Activated T-cell treated with anti-CD3 and anti-CD28 coated beads for 24 hours (primary cell): ENCODE measurements around the gene MLLT6.

Source experiments
- DNase-seq: peaks from one replicate; pipeline ENCODE4 v3.0.0-alpha.2; 2020; ENCODE audit warnings: low read depth

MLLT6 gene

GRCh38 chr17:38704606-38705522, at the start of gene MLLT6:
MLLT6 (plus strand) TSS chr17:38705273; CDS start chr17:38705633, 360 bp downstream.
- peak; percentile 60 for DNase-seq

- DNase-seq, result no peak
These were observed 47.9 kb upstream of the MLLT6 start for GRCh38 chr17:38656959-38657823.

DNA sequence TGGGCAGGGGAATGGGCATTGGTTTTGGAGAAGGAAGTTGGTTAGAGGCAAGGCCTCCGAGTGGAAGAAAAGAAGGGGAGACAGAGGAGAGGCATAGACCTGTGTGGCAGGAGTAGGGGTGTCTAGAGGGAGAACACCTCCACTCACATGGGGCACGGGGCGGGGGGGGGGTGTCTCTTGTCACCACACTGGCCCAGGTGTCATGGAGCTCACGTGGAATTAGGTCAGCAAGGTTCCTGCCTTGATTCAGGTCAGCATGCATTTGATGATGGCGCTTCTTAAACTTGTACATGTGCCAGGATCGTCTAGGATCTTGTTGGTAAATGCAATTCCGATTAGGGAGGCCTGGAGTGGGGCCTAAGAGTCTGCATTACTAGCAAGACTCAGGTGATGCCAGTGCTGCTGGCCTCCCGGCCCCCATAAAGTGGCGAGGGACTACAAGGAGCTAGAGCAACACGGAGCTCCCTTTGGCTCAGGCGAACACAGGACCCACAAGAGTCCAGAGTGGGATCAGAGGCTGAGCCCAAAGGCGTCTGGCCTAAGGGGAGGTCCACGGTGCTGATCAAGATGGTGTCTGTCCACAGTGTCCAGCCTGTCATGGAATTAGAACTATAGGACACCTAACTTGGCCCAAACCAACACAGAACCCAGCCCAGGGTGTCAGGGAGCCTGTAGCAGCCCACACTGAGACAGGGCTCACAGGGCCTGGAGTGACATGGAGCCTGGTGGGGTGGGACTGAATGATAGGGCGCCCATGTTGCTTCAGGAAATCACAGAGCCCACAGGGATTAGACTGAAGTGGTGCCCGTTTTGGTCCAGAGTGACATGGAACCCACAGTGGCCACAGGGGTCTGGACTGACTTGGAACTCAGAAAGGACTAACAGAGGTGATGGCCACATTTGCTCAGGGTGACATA, 47.0 kb upstream of the MLLT6 start:
- no peak for DNase-seq

DNA sequence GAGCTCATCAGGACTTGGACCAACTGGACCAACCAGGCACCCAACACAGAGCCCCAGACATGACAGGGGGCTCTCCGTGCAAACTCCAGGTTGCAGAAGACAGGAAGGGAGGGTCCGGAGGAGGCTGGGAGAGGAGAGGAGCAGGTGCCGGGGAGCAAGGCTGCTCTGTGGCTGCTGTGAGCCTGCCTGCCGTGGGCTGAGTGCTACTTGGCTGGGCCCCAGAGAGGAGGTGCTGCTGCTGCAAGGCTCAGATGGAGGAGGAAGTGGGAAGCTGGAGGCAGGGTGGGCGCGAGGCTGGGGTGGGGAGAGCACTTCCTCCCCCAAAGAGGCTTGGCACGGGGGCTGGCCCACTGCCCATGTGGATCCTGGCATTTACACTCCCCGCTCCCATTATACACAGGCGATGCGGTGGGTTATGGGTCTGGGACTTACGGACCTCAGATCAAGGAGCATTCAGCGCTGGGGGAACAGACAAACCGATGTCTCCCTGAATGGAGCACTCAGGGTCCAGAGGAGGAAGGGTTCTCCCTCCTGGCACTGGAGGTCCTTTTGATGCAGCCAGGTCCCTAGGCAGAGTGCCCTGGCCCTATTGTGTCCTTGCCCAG, 46.2 kb upstream of the MLLT6 start:
- DNase-seq, result no peak

DNA sequence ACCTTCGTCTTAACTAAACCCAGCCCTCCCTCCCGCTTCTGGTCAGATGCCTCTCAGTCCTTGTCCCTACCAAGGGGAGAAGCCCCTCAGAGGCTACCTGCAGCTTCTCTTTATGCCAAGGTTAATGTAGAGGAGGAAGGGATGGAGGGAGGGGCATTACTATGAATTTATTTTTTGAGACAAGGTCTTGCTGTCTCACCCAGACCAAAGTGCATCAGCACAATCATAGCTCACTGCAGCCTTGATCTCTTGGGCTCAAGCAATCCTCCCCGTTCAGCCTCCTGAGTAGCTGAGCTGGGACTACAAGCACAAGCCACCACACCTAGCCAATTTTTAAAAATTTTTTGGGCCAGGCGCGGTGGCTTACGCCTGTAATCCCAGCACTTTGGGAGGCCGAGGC, 45.7 kb upstream of the MLLT6 start:
- no peak for DNase-seq

GRCh38 chr17:38660097-38661025, 44.7 kb upstream of the MLLT6 start:
- DNase-seq, result no peak

DNA sequence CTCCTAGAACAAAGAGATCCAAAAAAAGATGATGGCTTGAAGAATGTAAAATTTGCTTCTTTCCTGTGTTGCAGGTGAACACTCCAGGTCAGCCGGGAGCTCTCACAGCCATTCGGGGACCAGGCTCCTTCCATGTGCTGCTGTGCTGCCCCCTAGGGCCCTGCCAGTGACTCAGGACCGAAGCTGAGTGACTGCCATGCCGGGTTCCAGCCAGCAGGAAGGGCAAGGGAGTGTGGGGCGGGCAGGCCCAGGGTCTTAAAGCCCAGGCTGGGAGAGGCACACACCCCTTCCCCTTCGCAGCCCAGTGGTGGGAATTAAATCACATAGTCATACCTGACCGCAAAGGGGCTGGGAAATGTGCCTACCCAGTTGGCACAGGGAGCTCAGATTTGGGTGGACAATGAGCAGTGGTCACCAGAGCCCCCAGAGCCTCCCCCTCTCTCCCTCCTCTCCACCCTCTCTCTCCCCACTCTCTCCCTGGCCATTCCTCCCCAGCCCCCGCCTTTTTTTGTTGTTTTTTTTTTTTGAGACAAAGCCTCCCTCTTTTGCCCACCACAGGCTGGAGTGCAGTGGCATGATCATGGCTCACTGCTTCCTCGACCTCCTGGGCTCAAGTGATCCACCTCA, 41.8 kb upstream of the MLLT6 start:
- DNase-seq, result peak; percentile 35

GRCh38 chr17:38663964-38664644, 41.0 kb upstream of the MLLT6 start:
- no peak for DNase-seq

DNA sequence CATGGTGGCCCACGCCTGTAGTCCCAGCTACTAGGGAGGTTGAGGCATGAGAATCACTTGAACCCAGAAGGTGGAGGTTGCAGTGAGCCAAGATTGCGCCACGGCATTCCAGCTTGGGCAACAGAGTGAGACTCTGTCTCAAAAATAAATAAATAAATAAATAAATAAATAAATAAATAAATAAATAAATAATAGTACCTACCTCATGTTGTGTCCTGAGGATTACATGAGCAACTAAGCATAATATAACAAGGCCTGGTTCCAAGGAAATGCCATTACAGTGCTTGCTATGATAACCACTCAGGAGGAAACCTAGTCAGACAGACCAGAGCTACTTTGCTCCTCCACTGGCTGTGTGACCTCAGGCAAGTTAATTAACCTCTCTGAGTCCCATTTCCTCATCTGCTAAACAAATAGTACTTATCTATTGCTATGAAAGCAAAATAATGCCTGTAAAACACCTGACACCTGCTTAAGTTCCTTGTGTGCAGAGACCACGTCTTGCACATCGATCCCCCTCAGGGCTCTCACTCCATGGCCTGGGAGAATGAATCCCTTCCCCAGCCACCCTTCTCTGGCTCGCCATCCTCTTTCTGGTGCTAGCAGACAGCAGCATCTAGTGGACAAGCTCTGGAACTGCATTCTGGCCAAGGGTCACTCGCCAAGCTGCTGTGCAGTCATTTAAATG, 37.8 kb upstream of the MLLT6 start:
- DNase-seq, result peak; percentile 46

DNA sequence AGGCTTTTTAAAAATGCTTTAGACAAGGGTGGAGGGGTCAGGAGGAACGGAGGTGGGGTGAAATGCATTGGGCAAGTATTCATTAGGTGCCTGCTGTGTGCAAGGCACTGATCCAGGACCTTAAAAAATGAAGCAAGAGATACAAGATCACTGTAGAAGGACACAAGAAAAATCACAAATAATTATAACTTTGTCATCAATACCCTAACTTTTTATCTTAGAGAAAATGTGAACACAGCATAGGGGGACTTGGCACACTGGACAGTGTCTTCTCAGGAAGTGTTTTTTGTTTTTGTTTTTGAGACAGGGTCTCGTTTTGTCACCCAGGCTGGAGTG, 37.3 kb upstream of the MLLT6 start:
- DNase-seq, result no peak

DNA sequence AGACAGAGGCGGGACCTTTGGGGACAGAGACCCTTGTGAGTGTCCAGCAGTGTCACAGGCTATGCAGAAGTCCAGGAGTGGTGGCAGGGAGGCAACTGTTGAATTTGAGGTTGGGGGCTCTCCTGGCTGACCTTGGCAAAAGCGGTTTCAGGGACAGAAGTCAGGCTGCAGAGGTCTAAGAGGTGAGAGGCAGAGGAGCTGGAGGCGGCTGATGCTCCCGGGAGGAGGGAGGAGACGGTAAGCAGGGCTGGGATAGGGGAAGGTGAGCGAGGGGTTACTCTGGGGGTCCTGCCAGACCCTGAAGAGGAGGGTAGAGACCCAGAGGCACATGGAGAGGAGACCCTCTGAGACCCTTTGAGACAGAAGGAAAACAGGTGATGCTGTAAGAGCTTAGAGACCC, 35.6 kb upstream of the MLLT6 start:
- DNase-seq, result no peak

DNA sequence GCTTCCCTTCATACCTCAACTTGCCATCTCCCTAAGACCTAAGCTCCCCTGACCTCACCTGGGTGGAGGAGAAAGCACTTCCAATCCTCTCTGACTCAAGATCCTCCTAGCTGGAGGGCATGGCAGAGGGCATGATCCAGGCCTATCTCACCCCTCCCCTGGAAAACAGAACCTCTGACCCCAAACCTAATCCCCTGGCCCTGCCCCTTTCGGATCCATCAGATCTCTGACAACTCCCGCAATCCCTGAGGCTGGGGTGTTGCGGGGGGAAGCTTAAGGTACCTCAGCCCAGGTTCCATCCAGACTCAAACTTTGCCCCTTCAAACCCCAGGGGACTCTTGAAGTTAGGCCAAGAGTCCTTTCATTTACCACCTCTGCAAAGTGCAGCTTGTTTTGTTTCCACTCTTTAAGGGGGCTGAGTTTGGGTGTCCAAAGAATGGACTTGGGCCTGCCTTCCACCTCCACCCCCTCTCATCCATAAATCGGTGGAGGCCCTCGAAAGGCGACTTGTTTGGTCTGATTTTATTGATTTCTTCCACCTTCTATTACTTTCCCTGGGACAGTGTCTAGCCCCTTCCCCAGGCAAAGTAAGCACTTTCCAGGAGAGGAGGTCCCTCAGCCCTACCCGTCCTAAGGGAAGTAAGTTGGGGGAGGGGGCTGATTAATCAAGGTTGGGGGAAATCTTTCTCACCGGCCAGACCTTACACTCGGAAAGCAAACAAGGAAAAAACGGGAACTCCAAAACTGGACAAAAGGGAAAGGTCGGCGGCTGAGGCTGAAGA, 32.9 kb upstream of the MLLT6 start:
- DNase-seq, result no peak

DNA sequence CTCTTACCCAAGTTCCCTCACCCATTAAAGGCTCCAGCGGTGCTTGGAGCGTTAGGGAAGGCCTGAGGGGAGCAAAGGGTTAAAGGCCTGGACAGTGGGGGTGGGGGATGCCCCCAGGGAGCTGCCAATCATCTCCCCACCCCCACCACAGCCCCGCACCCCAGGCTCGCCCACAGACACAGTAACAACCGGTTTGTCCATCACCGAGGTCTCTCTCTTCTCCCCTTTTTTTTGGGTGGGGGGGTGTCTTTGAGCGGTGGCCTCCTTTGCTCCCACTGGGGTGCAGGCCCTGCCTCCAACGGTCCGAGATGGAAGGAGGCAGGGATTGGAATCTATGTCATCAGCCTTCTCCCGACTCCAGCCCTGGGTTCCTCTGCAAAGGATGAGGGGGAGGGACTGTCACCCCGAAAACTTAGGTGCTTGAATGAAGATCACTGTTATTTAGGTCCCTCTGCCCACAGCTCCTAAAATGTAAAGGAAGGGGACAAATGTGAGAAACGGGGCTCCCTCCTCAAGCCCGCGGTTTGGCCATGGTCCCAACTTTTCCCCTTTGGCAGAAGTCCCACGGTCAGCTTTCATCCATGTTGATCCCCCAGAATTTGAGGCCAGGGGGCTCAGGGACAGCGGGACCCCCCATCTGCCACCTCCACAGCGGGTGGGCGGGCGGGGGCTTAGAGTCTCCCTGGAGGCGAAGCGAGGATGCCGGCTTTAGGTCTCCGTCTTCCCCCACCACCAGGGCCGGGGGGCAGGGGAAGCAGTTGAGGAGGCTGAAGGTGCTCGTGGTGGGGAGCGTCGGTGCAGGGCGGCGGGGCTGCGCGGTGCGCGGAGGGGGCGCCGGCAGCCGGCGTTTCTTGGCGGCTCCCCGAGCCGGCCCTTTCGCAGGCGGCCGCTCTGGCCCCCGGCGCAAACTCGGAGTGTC, 32.0 kb upstream of the MLLT6 start:
- no peak for DNase-seq

- DNase-seq, result no peak
These were observed 31.4 kb upstream of the MLLT6 start for GRCh38 chr17:38673707-38674013.

- no peak for DNase-seq
These were observed 30.9 kb upstream of the MLLT6 start for GRCh38 chr17:38674014-38674748.
